Erythroblast (primary cell): Measurements from ENCODE around the gene ALDOA.

Experiments
- GATA1 ChIP-seq: IDR thresholded peaks from 2 replicates; pipeline ENCODE4 v1.6.1; 2011; ENCODE audit warnings: low read depth, mild to moderate bottlenecking, control low read depth, low read length, moderate library complexity
- POLR2A ChIP-seq: IDR thresholded peaks from 2 replicates; pipeline ENCODE4 v1.6.1; 2011; ENCODE audit warnings: mild to moderate bottlenecking, low read length

DNA sequence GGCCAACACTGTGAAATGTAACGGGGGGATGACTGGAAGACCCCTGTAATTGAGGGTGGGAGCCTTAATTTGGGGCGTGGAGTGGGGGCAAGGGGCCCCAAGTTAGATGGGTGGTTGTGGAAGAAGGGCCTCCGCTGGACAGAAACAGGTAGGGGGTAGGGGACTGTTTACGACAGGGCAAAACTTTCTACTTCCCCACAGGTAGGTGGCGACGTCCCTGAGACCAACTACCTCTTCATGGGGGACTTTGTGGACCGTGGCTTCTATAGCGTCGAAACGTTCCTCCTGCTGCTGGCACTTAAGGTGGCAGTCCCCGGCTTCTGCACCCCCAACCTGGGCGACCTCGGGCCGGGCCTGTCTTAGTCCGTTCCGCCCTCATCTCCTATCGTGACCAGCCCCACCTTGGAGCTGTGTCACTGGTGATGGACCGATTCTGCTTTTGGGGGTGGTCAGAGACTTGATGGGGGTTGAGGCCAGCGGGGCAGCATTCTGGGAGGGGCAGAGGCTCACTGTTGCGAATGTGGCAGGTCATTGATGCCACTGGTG lies 17.1 kb downstream of the ALDOA start:
- TF ChIP-seq POLR2A: no peak
- TF ChIP-seq GATA1: no peak
